ENCODE results near the gene MIER3. TPM values are rescaled to one million over a fixed set of nuclear protein-coding genes. Genes with fewer than 3 reads are reported as not detected.
"Not testable (repeated sequence)": the region's sequence is repeated elsewhere in the genome, so short reads cannot be mapped to it uniquely, and the experiment has no call there.

MIER3 gene, protein sequence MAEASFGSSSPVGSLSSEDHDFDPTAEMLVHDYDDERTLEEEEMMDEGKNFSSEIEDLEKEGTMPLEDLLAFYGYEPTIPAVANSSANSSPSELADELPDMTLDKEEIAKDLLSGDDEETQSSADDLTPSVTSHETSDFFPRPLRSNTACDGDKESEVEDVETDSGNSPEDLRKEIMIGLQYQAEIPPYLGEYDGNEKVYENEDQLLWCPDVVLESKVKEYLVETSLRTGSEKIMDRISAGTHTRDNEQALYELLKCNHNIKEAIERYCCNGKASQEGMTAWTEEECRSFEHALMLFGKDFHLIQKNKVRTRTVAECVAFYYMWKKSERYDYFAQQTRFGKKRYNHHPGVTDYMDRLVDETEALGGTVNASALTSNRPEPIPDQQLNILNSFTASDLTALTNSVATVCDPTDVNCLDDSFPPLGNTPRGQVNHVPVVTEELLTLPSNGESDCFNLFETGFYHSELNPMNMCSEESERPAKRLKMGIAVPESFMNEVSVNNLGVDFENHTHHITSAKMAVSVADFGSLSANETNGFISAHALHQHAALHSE
- 10 to 100 TPM; 21.4 to 24.1 TPM for total RNA-seq

DNA sequence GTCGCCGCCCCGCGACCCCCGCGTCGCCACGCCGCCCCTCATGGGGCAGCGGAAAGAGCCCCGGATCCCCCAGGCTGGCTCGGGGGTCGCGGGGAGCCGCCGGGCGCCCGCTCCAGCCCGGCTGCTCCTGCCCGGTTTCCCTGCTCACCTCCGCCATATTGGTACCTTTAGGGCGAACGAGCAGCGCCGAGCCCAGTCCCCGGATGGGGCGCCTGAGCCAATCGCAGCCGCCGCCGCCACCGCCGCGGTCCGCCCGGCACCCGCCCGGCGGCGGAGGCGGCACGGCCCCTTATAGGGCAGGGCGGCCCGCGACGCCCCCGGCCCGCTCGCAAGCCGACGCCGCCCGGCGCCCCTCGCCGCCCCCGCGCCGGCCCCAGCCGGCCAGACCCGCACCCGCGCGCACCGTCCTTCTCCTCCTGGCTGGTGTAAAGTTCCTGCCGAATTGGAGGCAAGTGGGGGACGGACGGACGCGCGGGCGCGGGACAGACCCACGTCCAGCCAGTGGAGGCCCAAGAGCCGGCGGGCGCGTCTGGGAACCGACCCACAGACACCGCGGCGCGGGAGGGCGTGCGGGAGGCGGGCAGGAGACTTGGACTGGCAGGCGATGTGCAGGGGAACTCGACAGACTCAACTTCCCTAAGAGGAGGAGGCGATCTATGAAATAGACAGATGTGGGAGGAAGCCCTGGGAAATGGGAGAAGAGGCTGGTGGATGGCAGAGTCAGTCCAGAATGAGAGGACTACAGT is at the start of gene MIER3:
Gene MIER3 (minus strand): TSS at position 178 of the 746 bp plus-strand sequence. CDS start 21 bp downstream, at position 157.
- ChIA-PET POLR2A (no interaction called here), CTCF (no interaction called here)

DNA sequence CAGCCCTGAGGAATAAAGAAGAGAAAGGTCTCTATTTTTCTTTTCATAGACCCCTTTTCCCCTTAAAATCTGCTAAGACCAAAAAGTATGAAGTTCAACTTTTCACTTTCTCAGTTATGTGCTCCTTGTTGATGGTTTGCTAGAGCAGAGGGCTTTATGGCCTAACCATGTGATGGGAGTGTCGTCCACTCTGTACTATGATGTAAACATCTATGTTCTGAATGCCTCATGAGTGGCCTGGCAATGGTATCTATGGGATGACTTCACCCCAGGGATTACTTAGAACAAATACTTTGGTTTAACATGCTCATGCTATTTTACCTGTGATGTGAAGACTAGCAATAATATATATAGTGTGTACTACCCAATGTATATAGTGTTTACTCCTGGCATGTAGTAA is 43.7 kb upstream of the MIER3 start:
- ChIA-PET CTCF (interaction anchor here (0.9 kb wide), 1 partner anchor 32 kb away, joined by 3 read pairs; no protein-coding TSS in a partner anchor), POLR2A (no interaction called here)

DNA sequence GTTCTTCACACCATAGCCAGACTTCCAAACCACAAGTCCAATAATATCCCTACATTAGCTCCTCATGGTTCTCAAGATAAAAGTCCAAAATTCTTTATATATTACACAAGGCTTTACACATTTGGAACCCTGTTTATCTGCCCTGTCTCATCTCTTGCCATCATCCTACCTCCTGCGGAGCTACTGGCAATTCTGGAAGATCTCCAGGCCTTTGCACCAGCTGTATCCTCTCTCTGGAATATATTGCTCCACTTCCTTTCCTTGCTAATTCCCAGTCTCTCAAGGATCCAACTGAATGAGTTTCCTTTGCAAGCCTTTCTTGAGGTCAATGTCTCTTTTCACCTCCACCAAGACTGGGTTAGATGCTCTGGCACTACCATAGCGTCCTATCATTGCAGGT is 41.3 kb upstream of the MIER3 start:
- ChIA-PET CTCF (no interaction called here), POLR2A (no interaction called here)

DNA sequence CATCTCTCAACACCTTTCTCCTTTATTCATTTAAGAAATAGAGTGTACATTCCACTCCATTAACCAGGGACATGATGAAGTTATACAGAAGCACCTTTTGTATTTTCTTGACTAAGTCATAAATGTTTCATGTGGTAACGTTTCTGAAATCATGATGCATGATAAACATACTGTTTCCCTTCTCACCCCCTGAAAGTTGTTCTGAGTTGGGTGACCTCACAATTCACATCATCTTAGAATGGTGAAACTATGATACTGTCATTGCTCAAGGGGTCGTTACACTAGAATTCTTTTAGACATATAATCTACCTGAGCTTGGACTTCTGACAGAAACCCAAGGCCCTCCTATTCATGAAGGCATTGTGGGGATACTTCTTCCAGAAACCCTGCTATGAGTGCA is 37.8 kb upstream of the MIER3 start:
- ChIA-PET CTCF (no interaction called here), POLR2A (no interaction called here)

DNA sequence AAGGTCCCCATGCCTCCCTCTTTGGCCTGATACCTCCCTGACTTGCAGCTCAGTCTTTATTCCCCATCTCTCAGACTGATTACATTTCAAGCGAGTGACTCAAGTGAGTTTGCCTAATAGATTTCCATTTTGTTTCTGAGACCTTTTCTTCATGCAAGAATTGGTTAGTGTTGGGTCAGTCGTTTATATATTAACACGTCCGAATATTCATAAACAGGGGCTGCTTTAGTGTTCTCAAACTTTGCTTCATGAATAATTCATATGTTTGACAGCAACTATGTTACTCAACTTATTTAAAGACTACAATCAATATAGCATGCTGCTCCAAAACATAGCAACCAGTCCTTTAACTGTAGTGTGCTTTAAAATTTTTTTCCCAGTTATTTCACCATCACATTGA is 36.6 kb upstream of the MIER3 start:
- POLR2A ChIA-PET: no interaction called here

DNA sequence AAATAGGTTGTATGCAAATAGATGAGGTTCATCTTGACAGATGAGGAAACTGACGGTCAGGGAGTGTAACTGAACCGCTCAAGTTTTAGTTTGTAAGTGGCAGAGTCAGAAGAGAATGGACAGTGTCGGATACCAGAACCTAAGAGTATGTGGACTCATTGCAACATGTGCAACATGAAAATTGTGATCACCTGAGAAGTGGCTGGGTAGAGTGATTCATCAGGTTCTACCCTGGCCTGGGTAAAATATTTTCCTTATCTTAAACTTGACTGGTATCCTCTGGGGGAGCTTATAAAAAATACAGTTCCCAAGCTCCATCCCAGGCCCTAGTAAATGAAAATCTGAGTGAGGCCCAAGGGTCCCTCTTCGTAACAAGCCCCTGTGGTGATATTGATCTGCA is 35.2 kb upstream of the MIER3 start:
- CTCF ChIA-PET: no interaction called here
- POLR2A ChIA-PET: interaction anchor here (0.6 kb wide), 1 partner anchor 26 kb away, joined by 4 read pairs; no protein-coding TSS in a partner anchor

More for the DNA sequence above, 36.6 kb upstream of the MIER3 start:
- CTCF ChIA-PET: no interaction called here

DNA sequence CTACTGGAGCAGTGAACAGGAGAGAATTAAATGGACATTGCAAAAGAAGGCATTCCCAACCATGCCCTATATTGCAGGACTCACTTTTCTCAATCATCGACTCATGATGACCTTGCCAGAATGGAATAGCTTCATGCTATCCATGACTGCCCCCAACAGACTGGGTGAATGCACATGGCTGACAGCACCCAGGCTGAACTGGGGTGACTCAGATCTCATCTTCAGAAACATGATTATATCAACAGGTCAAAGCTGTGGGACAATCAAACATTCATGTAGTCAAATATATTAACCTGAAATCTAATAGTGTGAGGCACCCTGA is 34.7 kb upstream of the MIER3 start:
- CTCF ChIA-PET: no interaction called here
- POLR2A ChIA-PET: interaction anchor here (0.6 kb wide), 1 partner anchor 27 kb away, joined by 4 read pairs; no protein-coding TSS in a partner anchor

DNA sequence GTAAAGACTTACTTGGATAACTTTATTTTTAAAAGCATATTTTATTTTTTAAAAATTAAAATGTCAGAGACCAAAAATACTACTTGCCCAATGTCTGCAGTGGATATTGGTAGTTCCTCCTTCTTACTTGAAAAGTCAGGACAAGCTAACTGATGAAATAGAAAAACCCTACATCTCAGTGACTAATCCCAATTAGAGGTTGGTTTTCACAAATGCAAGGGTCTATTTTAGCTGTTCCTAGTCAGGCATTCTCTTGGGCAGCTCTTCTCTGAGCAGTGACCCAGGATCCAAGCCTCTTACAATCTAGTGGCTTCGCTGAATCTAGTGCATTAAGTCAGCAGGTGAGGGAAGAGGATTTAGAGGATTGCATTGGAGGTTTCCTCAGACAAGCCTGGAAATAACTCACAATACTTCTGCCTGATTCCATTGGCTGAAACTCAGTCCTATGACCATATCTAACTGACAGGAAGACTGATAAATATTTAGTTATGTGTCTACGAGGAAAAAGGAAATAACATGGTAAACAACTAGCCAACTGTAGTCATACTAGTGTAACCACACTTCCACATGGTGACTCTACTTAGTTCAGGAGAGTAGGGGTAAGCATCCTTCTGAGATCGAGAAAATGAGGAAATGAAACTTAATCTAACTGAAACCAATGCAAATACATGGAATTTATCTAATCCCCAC is 34.2 kb upstream of the MIER3 start:
- POLR2A ChIA-PET: no interaction called here
- CTCF ChIA-PET: no interaction called here

DNA sequence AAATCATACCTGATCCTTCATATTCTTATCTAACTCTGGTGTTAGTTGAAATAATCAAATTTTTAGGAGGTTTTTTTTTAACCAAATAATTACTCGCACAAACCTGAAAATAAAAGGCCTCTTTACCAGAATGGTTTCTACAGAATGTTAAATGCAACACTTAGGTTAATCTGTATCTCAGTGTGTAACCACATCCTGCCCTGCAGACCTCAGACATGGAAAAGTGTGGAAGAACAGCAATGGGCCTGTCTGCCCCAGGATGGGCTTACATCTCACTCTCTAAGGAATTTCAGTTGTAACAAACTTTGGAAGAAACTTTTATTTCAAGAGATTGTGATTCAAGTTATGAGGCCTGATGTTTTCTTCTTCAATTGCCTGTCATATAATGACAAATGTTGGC is 32.5 kb upstream of the MIER3 start:
- POLR2A ChIA-PET: no interaction called here

DNA sequence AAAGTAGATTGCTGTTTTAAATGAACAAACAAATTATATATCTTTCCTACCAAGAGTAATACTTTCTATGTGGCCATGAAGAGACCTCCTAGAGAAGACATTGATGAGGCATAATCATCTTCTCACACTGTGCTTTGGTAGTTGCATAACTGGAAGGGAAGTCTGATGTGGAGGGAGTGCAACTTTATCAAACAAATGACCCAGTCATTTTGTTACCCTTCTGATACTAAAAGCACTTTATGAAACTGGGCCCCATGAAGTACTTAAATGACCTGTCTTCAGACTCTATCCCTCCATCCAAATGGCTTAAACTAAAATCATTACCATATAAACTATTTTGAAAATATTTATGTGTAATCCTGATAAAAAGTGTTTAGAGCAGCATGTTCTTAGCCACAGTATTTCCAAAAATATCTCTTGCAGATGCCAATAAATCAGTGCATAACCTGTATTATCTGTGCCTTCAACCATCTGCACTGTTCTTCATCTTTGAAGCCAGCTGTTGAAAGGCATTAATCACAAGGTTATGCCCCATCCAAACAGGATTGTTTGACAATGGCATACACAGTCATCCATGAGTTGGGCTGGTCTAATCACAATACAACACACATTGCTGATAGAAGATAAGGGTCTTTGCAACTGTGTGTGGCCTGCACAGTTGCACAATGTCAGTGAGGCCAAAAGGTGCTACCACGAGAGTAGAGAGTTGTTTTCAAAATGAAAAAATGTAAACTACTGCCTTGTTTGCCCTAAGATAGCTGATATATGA is 31.9 kb upstream of the MIER3 start:
- ChIA-PET POLR2A (no interaction called here), CTCF (no interaction called here)

More for the DNA sequence above, 32.5 kb upstream of the MIER3 start:
- CTCF ChIA-PET: no interaction called here

DNA sequence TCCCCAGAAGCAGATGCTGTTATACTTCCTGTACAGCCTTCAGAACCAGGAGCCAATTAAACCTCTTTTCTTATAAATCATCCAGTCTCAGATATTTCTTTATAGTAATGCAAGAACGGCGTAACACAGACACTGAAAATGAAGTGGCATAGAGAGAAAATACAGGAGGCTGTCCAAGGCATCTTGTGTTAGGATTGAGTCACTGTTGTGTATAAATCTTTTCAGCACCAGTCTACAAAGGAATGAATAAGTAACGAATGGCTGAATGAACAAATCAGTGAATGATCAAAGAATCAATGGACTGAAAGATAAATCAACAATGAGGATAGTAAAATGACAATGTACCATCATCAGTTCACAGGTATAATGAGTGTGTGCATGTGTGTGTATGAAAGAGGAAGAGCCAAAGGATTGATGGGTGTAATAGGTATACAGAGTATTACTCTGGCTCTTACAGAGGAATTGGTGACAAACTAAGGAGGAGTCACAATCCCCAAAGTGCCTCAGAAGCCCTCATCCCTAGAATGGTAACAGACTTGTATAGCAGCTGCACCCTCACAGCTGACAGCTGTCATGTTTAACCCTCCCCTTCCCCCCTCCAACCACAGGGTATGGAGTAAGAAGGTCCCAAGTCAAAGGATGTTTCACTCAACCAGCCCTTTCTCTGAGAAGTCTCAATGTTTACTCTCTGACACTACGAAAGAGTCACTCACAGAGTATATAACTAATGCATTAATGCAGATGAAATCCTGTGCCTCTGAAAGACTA is 29.8 kb upstream of the MIER3 start:
- ChIA-PET POLR2A (no interaction called here), CTCF (no interaction called here)

DNA sequence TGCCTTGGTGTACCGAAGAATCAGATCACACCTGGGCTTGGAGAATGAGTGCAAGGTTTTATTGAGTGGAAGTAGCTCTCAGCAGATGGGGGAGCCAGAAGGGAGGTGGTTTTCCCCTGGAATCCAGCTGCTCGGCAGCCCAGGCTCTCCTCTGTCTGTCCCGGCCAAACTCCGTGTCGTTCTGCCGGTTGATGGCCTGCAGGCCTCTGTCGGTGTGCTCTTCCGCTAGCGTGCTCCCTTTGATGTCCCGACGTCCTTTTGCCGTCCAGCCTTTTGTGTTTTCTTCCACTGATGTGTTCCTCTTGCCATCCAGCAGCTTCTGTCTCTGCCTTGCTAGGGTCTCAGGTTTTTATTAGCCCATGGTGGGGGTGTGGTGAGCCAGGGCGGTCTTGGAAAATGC is 28.0 kb upstream of the MIER3 start:
- CTCF ChIA-PET: no interaction called here
- POLR2A ChIA-PET: no interaction called here

DNA sequence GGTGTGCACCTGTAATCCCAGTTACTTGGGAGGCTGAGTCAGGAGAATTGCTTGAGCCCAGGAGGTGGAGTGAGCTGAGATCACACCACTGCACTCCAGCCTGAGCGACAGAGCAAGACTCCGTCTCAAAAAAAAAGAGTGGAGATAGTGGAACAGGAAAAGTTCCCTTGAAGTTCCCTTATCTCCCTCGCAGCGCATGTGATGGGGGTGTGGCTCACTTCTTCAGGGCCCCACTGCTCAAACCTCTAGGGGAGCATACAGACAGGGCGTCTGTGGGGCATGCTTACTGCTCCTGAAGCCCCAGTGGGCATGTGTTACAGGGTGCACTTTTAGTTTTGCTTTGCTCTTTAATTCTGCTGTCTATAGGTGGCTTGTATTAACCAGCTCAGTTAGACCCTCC is 27.6 kb upstream of the MIER3 start:
- CTCF ChIA-PET, POLR2A ChIA-PET: not testable (repeated sequence)

DNA sequence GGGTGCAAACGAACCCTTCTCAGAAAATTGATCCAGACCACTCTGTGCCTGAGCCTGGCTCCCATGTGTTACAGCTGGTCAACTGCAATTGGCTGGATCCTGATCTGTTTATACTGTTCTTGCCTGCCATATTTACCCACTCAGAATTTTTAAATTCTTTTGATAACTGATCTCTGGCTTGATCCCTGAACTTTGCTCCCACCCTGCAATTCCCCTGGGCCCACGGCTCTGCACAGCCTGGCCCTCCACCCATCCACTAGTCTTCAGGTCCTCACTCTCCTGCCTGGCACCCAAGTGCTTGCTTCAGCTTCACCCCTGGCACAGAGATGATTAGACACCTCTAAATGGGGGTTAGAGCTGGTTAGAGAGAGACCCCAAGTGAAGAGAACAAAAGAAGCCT is 25.9 kb upstream of the MIER3 start:
- CTCF ChIA-PET: no interaction called here
- POLR2A ChIA-PET: no interaction called here

DNA sequence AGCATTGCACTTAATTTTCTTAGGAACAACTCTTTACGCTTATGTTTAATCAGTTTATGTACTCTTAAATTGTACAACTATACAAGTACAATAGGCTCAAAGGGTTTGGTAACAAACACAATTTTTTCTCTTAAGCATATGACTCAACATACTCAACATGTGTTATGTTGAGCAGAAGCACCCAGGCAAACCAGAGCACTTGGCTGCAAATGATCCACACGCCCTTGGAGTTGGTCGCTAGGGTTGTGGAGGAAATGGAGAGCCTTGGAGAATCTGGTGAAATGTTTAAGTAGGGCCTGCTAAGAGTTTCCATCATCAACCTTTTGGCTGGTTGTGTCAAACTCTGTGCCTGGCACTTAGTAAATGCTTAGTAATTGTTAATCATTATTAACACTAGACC is 25.1 kb upstream of the MIER3 start:
- ChIA-PET CTCF (interaction anchor here (1.2 kb wide), 1 partner anchor 15 kb away, joined by 3 read pairs; no protein-coding TSS in a partner anchor), POLR2A (no interaction called here)

DNA sequence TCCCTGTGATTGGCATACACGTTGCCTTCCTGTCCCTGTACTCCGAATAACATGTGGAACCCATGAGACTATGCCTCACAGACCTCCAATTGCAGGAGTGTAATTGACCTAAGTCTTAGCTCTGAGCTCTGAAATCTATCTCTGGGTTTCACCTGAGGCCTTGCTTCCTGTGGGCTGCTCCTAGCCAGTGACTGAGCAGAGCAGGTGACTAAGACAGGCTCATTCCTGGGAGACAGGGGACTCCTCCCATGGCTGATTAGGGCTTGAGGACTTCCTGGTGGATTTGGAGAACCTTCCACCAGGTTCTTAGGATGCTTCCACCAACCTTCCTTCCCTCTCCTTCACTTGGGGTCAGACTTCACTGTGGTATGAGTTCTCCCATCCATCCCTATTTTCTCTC is 22.3 kb upstream of the MIER3 start:
- CTCF ChIA-PET: no interaction called here

DNA sequence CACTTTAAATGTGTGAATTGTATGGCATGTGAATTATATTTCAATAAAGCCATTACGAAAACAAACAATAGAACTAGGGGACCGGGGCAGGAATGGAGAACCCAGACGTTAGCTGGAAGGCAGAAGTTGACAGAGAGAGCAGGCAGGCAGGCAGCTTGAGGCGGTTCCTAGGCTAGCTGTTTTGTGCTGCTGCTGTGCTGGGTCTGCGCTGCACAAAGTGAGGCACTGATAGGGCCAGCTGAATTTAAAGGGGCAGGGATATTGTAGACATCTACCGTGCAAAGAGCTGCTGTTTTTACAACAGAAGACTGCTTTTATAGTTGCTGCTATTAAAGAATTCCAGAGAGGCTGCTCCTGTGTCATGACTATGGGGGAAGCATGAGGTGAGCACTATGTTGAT is 21.6 kb upstream of the MIER3 start:
- ChIA-PET POLR2A (no interaction called here), CTCF (no interaction called here)

More for the DNA sequence above, 22.3 kb upstream of the MIER3 start:
- POLR2A ChIA-PET: no interaction called here

DNA sequence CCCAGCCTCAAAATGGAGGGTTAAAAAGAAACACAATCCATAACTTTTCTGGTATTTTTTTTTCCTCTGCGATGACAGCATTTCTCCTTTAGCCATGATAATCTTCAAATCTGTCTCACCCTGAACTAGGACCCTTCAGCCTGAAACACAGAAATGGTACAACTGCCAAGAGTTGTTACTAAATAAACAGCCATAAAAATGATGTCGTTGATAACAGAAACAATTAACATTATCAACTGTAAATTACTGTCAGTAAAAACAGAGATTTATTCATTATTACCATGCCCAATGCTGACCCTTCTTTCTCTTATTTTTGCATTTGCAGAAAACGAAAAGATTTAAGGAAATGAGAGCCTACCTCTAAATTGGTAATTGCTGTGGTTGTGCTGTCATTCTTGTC is 19.4 kb upstream of the MIER3 start:
- ChIA-PET CTCF (interaction anchor here (0.6 kb wide), 1 partner anchor 994 kb away, joined by 3 read pairs; no protein-coding TSS in a partner anchor), POLR2A (no interaction called here)

DNA sequence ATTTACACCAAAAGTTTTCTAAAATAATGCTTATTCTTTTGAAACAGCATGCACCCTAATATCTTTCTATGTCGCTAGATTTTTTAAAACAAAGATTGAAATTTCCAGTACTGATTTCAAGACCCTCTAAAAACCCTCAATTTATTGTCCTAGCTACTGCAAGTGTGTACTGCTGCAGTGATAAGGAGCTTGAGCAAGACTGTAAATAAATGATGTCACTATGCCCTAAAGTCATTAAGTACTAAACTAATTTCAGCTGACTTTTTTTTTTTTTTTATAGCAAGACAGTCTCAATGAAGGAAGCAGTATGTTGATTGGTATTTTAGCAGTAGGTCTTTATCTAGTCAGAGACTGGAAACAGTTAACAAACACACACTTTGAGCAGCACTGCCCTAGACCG is 12.2 kb upstream of the MIER3 start:
- CTCF ChIA-PET: interaction anchor here (0.9 kb wide), 1 partner anchor 15 kb away, joined by 4 read pairs; no protein-coding TSS in a partner anchor
- POLR2A ChIA-PET: interaction anchor here (0.6 kb wide), 1 partner anchor 417 kb away, joined by 4 read pairs; no protein-coding TSS in a partner anchor

Measured in activated CD8-positive, alpha-beta memory T cell treated with anti-CD3 and anti-CD28 coated beads for 36 hours (primary cell).